Measurements from ENCODE around the gene IGSF6. TPM values are rescaled to one million over a fixed set of nuclear protein-coding genes. Genes with fewer than 3 reads are reported as not detected.

The IGSF6 gene
- total RNA-seq, 4 donors from 2014 or later: 2.8 to 18.6 (median 6.8) TPM

DNA sequence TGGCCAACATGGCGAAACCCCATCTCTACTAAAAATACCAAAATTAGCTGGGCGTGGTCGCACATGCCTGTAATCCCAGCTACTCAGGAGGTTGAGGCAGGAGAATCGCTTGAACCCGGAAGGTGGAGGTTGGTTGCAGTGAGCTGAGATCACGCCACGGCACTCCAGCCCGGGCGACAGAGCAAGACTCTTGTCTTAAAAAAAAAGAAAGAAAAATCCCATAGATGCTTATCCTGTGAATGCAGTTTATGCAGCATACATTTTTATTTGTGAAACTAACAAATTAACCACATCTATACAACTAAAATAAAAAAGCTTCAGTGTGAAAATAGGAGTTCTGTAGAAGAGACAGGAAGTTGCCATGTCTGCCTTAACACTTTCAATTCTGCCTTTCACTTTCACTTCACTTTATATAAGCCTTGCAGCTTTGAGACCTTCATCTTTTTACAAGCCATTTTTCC lies 7.1 kb downstream of the IGSF6 start:
- no peak for ATAC-seq (ENCODE audit: low FRiP score)
- TF ChIP-seq, protein P1, sequence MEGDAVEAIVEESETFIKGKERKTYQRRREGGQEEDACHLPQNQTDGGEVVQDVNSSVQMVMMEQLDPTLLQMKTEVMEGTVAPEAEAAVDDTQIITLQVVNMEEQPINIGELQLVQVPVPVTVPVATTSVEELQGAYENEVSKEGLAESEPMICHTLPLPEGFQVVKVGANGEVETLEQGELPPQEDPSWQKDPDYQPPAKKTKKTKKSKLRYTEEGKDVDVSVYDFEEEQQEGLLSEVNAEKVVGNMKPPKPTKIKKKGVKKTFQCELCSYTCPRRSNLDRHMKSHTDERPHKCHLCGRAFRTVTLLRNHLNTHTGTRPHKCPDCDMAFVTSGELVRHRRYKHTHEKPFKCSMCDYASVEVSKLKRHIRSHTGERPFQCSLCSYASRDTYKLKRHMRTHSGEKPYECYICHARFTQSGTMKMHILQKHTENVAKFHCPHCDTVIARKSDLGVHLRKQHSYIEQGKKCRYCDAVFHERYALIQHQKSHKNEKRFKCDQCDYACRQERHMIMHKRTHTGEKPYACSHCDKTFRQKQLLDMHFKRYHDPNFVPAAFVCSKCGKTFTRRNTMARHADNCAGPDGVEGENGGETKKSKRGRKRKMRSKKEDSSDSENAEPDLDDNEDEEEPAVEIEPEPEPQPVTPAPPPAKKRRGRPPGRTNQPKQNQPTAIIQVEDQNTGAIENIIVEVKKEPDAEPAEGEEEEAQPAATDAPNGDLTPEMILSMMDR (IDR thresholded peaks at IDR 0.05): no peak
- DNase-seq (ENCODE audit: low spot score): no peak

DNA sequence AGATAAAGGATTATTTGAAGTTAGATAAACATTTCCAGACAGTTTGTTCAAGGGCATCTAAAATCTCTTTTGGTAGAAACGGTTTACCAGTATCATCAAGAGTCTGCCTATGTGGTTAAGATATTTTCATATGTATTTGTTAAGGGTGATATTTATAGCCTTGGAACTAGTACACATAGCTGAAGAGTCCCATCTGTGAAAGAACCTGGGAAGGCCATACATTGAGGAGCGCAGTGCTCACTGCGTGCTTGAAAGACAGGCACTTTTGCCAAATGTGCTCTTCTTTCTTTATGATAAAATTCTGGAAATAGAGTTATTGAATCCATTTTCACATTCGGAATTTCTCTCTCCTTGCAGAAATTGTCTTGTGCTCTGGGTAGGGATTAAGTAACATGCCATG lies 7.7 kb downstream of the IGSF6 start:
- no peak for ATAC-seq (ENCODE audit: low FRiP score)
- TF ChIP-seq, protein P1 (IDR thresholded peaks at IDR 0.05): no peak
- no peak for DNase-seq (ENCODE audit: low spot score)

DNA sequence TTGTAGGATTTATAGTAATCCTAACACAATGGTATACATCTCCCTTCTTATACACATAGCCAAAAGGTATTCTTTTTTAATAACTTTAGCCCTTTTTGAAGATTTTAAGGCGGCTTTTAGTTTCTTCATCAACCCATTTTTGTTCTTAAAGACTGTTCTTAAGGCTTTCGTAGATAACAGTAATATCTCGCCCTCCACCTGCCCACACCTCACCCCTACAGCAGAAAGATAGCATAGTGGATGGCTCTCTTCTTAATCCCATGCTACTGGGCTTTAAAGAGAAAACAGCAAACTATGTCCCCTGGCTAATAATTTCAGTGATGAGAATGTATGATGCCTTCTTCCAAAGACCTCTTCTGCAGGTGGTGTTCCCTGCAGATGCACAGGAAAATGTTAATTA lies 8.6 kb downstream of the IGSF6 start:
- ATAC-seq (ENCODE audit: low FRiP score) (no peak), DNase-seq (ENCODE audit: low spot score) (no peak)

DNA sequence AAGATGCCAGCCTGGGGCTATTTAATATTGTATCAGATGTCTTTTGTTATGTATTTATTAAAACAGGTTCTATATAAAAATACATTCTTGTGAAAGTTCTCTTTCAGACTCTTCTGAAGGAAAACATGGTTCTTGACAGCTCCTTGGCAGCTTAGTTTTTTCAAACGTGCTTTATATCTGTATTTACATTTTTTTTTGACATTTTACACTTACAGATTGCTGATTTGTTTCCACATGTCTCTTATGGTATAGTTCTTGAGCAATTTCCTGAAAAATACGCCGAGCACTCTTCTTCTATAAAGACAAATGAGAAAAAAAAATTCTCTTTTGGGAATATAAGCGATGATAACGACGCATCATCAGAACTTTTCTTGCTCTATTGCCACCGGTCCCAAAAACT lies 9.5 kb downstream of the IGSF6 start:
- TF ChIP-seq, protein P1 (IDR thresholded peaks at IDR 0.05): no peak
- DNase-seq (ENCODE audit: low spot score) (no peak), ATAC-seq (ENCODE audit: low FRiP score) (no peak)

More for the DNA sequence above, 8.6 kb downstream of the IGSF6 start:
- TF ChIP-seq, protein P1 (IDR thresholded peaks at IDR 0.05): no peak

DNA sequence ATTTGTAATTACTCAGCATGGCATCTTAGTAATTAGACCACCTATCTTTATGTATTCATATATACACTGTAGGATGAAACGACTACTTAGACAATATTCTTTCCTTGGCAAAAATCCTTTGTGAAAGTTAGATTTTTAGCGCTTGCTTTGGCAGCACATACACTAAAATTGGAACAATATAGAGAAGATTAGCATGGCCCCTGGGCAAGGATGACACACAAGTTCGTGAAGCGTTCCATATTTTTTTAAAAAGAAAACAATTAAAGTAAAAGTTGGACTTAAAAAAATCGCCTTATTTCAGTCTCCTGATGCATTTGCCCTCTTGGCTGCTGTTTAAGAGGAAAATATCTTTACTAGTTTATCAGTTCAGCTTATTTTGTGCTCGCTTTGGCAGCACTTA lies 10.5 kb downstream of the IGSF6 start:
- ATAC-seq (ENCODE audit: low FRiP score): no peak

DNA sequence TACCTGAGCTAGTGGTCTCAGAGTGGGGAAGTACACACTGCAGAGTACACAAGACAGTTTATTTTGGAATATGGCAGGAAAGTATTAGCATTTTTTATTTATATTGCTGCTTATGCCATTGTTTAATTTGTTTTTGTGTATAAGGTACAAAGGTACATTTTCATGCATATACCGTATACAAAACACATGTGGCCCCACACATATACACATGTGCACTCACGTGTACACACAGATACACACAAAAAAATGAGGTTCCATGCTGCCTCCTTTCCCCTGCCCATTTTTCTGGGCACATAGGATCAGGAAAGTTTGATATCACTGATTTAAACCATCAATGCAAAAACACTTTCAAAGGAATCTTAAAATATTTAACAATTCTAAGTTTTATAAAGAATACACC lies 12.9 kb downstream of the IGSF6 start:
- DNase-seq (ENCODE audit: low spot score): no peak
- no peak for ATAC-seq (ENCODE audit: low FRiP score)
- TF ChIP-seq, protein P1 (IDR thresholded peaks at IDR 0.05): no peak

More for the DNA sequence above, 10.5 kb downstream of the IGSF6 start:
- TF ChIP-seq, protein P1 (IDR thresholded peaks at IDR 0.05): no peak
- DNase-seq (ENCODE audit: low spot score): no peak

DNA sequence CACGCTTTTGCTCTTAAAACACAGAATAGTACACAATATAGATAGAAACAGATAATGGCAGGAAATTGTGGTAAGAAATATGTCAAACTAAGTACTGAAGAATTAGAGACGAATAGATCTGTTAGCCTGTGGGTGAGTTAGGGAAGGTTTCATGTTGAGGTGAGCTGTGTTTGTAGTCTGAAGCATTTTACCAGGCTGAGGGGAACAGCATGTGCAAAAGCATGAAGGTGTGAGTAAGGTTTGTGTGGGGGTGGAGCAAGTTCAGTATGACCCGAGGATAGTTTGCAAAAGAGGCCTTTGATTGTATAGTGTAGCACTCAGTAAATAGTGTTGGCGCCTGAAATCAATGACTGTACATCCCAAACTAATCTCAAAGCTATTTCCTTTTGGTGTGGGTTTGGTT lies 13.8 kb downstream of the IGSF6 start:
- ATAC-seq (ENCODE audit: low FRiP score) (no peak), DNase-seq (ENCODE audit: low spot score) (no peak)
- TF ChIP-seq, protein P1 (IDR thresholded peaks at IDR 0.05): no peak

Data from omental fat pad (tissue), 4 donors.